ENCODE results near the gene TLX3.
"Not testable (repeated sequence)": the region's sequence is repeated elsewhere in the genome, so short reads cannot be mapped to it uniquely, and the experiment has no call there.

Gene TLX3

DNA sequence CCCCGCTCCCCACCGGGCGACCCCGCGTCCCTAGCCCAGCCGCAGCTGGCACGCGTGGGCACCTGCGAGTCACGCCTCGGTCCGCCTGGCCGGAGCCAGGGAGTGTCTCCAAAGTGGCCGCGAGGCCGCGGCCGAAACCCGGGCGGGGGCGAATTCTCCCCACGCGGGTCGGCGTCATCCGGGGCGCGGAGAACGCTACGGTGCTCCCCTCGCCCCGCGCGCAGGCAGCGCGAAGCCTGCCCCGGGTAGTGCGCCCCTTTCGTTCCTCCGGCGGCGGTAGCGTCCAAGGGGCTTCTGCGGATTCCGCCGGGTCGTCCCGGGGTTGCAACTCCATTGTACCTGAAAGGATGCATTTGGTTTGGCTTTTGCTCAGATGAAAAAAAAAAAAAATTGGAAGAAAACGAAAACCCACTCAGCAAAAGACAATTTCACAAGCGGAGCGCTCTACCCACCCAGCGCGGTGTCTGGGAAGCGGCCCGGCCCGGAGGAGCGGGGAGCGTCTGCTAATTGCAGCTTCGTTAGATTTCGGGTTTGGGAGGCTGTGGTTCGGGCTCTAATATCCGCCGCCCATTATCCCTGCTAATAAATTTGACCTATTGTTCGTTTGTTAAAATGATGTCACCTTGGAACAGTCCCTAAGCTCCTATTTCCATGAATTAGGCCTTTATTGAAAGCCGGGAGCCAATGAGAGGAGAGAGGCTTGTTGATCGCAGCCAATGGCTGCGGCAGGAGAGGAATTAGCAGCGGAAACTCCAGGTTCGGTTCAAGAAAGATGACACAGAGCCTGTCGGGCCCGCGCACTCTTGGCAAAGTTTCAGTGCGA lies at the start of gene TLX3:
TSS of gene TLX3 (plus strand) at position 796 of the 823 bp plus-strand sequence. CDS start 118 bp downstream, outside the sequence.
- DNase-seq (ENCODE audit: low read depth), result no peak

GRCh38 chr5:171261361-171261760 lies 47.7 kb upstream of the TLX3 start:
- no peak for DNase-seq (ENCODE audit: low read depth)

- DNase-seq (ENCODE audit: low read depth), result no peak
Observed at GRCh38 chr5:171261904-171262303, 47.1 kb upstream of the TLX3 start.

GRCh38 chr5:171263181-171263580 lies 45.9 kb upstream of the TLX3 start:
- DNase-seq (ENCODE audit: low read depth), result no peak

- no peak for DNase-seq (ENCODE audit: low read depth)
Observed at GRCh38 chr5:171264843-171265242, 44.2 kb upstream of the TLX3 start.

GRCh38 chr5:171268700-171269620 lies 40.1 kb upstream of the TLX3 start:
- no peak for DNase-seq (ENCODE audit: low read depth)

DNA sequence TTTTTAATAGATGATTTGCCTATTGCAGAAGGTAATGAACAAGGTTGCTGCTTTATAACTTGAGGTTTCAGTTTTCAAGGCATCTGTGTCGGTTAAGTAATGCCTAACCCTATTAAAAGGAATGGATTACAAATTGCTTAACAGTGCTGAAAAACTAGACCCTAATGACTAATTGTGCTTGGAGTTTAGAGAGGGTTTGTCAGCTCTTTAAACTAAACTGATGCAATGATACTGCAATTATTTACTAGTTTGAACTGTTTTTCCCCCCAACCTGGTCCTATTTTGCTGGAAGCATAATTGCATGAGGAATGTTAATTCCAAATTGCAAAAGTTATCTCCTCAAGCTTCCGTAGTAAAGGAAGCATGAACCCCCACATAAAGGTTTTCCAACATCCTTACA lies 39.3 kb upstream of the TLX3 start:
- DNase-seq (ENCODE audit: low read depth), result no peak

DNA sequence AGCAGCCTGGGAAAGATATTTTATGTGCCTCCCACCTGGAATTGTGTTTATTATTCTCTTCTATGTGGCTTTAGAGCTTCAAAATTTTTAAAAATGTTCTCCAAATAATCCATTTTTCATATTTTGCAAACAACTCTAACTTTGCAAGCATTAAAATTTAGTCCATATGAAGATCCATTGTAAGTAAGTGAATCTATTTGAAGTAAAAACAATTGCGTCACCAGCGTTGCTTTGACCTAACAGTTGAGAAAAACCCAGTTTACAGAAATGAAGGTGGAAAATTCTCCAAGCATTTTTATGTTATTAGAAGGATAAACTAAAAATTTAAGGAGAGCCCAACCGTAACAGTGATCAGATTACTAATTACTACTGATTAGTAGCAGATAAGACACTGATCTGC lies 38.9 kb upstream of the TLX3 start:
- DNase-seq (ENCODE audit: low read depth), result no peak

DNA sequence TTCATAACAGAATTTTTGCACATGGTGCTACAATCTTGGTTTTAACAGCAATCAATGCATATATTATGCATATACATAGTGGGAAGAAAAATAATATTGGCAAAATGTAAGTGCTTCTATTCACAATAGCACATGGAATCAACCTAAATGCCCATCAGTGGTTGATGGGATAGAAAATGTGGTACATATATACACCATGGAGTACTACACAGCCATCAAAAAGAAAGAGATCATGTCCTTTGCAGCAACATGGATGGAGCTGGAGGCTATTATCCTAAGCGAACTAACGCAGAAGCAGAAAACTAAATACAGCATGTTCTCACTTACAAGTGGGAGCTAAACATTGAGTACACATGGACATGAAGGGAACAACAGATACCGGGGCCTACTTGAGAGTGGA lies 37.2 kb upstream of the TLX3 start:
- DNase-seq (ENCODE audit: low read depth), result no peak

- DNase-seq (ENCODE audit: low read depth), result no peak
Observed at GRCh38 chr5:171272996-171273970, 35.8 kb upstream of the TLX3 start.

GRCh38 chr5:171275841-171276544 lies 33.1 kb upstream of the TLX3 start:
- DNase-seq (ENCODE audit: low read depth), result no peak

GRCh38 chr5:171283753-171284152 lies 25.3 kb upstream of the TLX3 start:
- DNase-seq (ENCODE audit: low read depth), result no peak

DNA sequence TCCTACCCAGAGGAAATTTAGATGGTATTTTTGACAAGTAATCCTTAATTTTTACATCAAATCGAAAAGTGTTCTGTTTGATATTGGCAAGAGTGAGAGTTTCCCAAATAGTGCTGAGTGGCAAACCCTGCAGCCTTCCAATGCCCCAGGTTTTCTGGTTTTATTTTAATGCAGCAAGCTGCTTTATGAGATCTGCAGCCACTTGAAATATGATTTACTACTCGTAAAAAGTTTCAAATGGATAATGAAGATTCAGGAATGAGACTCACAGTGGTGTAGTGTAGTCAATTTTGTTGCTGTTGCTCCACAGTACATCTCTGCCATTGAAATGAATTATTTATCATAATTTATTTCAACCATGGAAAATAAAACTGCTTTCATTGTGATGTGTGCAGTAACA lies 23.6 kb upstream of the TLX3 start:
- DNase-seq (ENCODE audit: low read depth), result no peak

- DNase-seq (ENCODE audit: low read depth), result no peak
Observed at GRCh38 chr5:171288066-171288465, 21.0 kb upstream of the TLX3 start.

DNA sequence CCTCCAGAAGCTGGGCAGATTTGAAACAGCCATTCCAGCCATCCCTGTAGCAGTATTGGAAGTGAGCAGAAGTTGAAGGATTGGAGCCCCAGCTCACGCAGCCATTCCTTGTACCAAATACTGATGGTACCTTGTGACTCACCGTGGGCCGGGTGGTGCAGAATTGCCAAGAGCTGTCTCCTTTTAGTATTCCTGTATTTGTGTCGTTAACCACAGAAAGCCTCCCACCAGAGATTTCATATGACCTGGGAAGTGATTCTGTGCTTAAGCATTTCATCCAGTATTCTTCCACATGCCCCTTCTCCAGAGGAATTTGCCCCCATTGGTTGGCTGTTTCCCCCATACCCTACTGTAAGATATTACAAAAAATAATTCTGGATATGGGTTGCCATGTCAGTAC lies 17.7 kb upstream of the TLX3 start:
- DNase-seq (ENCODE audit: low read depth), result no peak

DNA sequence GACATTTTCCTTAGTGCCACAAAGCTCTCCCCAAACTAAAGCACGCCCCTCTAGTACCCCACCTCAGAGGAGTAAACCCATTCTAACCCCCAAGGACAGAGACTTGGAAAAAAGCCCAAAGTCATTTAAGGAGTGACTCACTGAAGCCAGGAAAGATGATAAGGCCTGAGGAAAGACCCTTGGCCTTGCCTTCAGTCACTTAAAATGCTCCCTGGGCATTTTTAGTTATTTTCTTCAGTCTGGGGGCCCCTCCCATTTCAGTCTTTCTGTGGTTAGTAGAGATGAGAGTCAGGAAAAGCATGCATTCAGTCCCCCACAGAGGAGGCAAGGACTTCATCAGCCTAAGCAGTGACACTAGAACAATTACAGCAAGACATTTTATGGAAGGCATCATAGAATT lies 13.7 kb upstream of the TLX3 start:
- no peak for DNase-seq (ENCODE audit: low read depth)

- no peak for DNase-seq (ENCODE audit: low read depth)
Observed at GRCh38 chr5:171295801-171296200, 13.2 kb upstream of the TLX3 start.

GRCh38 chr5:171297941-171298340 lies 11.1 kb upstream of the TLX3 start:
- DNase-seq (ENCODE audit: low read depth), result not testable (repeated sequence)

- no peak for DNase-seq (ENCODE audit: low read depth)
Observed at GRCh38 chr5:171299228-171299627, 9.8 kb upstream of the TLX3 start.

GRCh38 chr5:171299851-171300250 lies 9.2 kb upstream of the TLX3 start:
- no peak for DNase-seq (ENCODE audit: low read depth)

GRCh38 chr5:171300358-171300757 lies 8.7 kb upstream of the TLX3 start:
- no peak for DNase-seq (ENCODE audit: low read depth)
